B cell (primary cell): ENCODE measurements around the gene WTAP.

ENCODE experiments used
- EZH2 ChIP-seq: IDR thresholded peaks from 2 replicates; pipeline ENCODE4 v1.6.1; 2012; ENCODE audit warnings: borderline replicate concordance, low read depth, mild to moderate bottlenecking, moderate library complexity, low read length; ENCODE audit not compliant: insufficient read depth, poor library complexity, severe bottlenecking
- TF ChIP-seq, protein P1 (sequence below): fragments of 200-600 bp; IDR thresholded peaks from one replicate; pipeline ENCODE4 v1.8.0; 2022; ENCODE audit warnings: antibody characterized with exemption, mild to moderate bottlenecking

DNA sequence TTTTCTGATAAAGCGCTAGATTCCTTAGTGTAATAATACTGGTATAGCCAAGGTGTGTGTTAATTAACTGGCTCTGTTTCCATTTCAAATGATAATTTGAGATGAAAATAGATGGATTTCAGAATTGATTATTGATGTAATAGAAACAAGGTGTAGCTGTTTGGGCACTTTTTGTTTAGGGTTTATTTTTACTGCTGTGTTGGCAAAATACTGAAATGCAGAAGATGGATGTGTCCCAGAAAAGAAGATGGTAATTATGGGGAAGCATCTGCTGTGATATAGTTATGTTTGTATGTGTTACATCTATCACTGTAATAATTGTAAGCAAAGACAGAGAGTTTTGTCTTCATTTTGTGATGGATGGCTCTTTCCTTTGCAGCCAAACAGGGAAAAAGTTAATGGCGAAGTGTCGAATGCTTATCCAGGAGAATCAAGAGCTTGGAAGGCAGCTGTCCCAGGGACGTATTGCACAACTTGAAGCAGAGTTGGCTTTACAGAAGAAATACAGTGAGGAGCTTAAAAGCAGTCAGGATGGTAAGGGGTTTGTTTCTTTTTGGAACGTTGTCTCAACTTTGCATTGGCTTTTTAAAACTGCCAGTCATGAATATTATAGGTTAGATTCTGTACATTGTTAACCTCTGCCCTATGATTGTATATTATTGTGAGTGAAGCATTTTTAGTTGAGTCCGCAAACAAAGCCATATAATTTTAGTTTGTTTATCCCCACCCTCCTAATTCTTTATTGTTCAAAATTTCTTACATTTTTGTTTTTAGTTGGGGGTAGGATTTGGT lies 26.0 kb downstream of the WTAP start:
- TF ChIP-seq, protein P1, sequence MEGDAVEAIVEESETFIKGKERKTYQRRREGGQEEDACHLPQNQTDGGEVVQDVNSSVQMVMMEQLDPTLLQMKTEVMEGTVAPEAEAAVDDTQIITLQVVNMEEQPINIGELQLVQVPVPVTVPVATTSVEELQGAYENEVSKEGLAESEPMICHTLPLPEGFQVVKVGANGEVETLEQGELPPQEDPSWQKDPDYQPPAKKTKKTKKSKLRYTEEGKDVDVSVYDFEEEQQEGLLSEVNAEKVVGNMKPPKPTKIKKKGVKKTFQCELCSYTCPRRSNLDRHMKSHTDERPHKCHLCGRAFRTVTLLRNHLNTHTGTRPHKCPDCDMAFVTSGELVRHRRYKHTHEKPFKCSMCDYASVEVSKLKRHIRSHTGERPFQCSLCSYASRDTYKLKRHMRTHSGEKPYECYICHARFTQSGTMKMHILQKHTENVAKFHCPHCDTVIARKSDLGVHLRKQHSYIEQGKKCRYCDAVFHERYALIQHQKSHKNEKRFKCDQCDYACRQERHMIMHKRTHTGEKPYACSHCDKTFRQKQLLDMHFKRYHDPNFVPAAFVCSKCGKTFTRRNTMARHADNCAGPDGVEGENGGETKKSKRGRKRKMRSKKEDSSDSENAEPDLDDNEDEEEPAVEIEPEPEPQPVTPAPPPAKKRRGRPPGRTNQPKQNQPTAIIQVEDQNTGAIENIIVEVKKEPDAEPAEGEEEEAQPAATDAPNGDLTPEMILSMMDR: no peak
- no peak for TF ChIP-seq EZH2
